Progenitor cell of endocrine pancreas (in vitro differentiated cells): ENCODE results near the gene STEAP2. TPM values are rescaled to one million over a fixed set of nuclear protein-coding genes. Genes with fewer than 3 reads are reported as not detected.

Source experiments
- DNase-seq: peaks from one replicate; pipeline ENCODE4 v3.0.0; 2021; ENCODE audit warnings: low spot score; ENCODE audit not compliant: unreplicated experiment
- H3K27ac Mint-ChIP-seq: 2 replicates; pipeline ENCODE4 v1.8.0; 2021; ENCODE audit warnings: mild to moderate bottlenecking, moderate library complexity, mixed read lengths
- H3K27me3 Mint-ChIP-seq: 2 replicates; pipeline ENCODE4 v1.8.0; 2021; ENCODE audit warnings: mixed read lengths
- H3K36me3 Mint-ChIP-seq: 2 replicates; pipeline ENCODE4 v1.8.0; 2022; ENCODE audit warnings: mixed read lengths; ENCODE audit not compliant: insufficient read depth
- H3K4me1 Mint-ChIP-seq: 2 replicates; pipeline ENCODE4 v1.8.0; 2021; ENCODE audit warnings: low read depth, mixed read lengths
- H3K4me3 Mint-ChIP-seq: 2 replicates; pipeline ENCODE4 v1.8.0; 2021; ENCODE audit warnings: low read depth, mild to moderate bottlenecking, moderate library complexity, mixed read lengths
- H3K9me3 Mint-ChIP-seq: 2 replicates; pipeline ENCODE4 v1.8.0; 2021; ENCODE audit warnings: low read depth, mixed read lengths
- total RNA-seq: library from RNA; stranded (reverse); gene quantifications from 2 replicates; pipeline ENCODE4 v1.2.1, GENCODE V29; 2021
- TF ChIP-seq, protein P1 (sequence below): fragments of 200-600 bp; sonication (generic); IDR thresholded peaks from one replicate; pipeline ENCODE4 v1.5.0; 2021; ENCODE audit warnings: antibody characterized with exemption, mild to moderate bottlenecking; ENCODE audit not compliant: unreplicated experiment

The STEAP2 gene
- total RNA-seq, 1 donor from 2014 or later = 5.3 TPM

DNA sequence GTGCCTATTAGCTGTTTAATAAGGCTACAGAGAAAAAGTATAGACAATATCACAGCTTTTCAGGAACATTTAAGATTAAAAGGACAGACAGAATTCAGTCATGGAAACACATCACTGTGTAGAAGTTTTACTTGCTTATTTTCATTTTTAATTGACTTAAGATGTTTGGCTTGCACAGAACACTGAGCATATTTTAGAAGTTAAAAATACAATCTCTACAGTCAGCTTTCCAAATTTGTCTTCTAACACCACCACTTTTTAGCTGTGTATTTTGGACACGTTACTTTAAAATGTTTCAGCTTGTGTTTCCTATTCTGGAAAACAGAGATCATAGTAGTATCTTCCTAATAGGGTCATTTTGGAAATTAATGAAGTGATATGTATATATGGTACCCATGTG lies 45.2 kb downstream of the STEAP2 start:
- no peak overlapping the region for H3K27ac Mint-ChIP-seq
- peaks cover 1% of the 10 kb centered on the region for H3K36me3 Mint-ChIP-seq
- H3K4me3 Mint-ChIP-seq = no peak overlapping the region
- H3K27me3 Mint-ChIP-seq = no peaks in the 10 kb centered on the region
- TF ChIP-seq, protein P1, sequence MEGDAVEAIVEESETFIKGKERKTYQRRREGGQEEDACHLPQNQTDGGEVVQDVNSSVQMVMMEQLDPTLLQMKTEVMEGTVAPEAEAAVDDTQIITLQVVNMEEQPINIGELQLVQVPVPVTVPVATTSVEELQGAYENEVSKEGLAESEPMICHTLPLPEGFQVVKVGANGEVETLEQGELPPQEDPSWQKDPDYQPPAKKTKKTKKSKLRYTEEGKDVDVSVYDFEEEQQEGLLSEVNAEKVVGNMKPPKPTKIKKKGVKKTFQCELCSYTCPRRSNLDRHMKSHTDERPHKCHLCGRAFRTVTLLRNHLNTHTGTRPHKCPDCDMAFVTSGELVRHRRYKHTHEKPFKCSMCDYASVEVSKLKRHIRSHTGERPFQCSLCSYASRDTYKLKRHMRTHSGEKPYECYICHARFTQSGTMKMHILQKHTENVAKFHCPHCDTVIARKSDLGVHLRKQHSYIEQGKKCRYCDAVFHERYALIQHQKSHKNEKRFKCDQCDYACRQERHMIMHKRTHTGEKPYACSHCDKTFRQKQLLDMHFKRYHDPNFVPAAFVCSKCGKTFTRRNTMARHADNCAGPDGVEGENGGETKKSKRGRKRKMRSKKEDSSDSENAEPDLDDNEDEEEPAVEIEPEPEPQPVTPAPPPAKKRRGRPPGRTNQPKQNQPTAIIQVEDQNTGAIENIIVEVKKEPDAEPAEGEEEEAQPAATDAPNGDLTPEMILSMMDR = no peak
- DNase-seq = no peak
- peaks cover 12% of the 10 kb centered on the region for H3K9me3 Mint-ChIP-seq
- peaks cover 4% of the 10 kb centered on the region for H3K4me1 Mint-ChIP-seq

DNA sequence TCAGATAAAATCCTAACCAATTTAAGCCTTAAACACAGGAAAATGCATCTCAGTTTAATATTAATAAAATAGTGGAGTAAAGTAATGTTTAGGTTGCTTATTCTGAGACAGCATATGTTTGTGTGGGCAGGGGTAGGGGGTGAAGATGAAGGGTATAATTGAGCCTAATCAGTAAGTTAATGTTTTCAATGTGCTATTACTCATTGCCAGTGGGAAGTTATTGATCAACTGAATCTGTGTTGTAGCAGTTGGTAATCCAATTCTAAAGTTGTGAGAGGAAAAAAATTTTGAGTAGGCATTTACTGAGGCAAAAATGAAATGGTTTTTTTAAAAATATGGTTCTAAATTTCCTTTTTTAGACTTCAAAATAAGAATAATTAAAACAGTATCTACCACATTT lies 49.9 kb downstream of the STEAP2 start:
- H3K27me3 Mint-ChIP-seq = no peaks in the 10 kb centered on the region
- TF ChIP-seq, protein P1 = no peak
- peaks cover 6% of the 10 kb centered on the region for H3K4me1 Mint-ChIP-seq
- no peaks in the 10 kb centered on the region for H3K9me3 Mint-ChIP-seq
- DNase-seq = no peak
- H3K27ac Mint-ChIP-seq = no peak overlapping the region
- no peaks in the 10 kb centered on the region for H3K36me3 Mint-ChIP-seq
- no peak overlapping the region for H3K4me3 Mint-ChIP-seq

DNA sequence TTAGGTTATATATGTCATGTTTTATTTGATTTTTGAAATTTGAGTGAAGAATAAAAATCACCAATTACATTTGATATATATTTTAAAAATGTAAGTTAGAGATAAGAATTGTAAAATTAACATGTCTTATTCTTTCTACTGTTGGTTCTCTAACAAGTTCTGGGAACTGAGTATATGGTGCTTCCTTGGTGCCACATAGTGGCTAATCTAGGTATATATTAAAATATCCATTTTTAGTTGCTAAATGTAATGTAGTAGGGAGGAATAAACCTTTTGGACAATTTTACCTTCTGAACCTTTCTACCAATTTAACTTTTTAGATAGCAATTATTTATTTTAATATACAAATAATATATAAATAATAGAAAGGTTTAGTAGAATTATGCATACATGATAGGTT lies 50.9 kb downstream of the STEAP2 start:
- no peak for DNase-seq
- no peaks in the 10 kb centered on the region for H3K27me3 Mint-ChIP-seq
- no peaks in the 10 kb centered on the region for H3K9me3 Mint-ChIP-seq
- TF ChIP-seq, protein P1 = peak; percentile 63
- H3K4me3 Mint-ChIP-seq = no peak overlapping the region
- H3K27ac Mint-ChIP-seq = no peak overlapping the region
- peaks cover 7% of the 10 kb centered on the region for H3K4me1 Mint-ChIP-seq
- H3K36me3 Mint-ChIP-seq = no peaks in the 10 kb centered on the region

DNA sequence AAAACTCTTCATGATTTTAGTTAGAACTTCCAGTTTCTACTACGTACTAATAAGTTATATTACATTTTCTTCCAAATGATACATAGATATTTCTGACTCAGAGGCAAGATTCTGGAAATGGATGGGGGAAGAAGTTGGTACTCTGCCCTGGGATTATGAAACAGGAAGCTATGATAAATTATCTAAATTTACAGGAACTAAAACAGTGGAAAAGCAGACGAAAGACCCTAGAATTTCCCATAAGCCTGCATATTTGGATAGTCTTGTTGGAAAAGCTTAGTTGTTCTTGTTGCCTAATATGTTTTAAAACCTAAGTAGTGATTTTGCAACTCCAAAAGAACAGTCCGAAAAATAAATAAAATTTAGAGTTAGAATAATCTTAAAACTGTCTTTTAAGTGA lies 55.3 kb downstream of the STEAP2 start:
- peaks cover 8% of the 10 kb centered on the region for H3K4me1 Mint-ChIP-seq
- TF ChIP-seq, protein P1 = no peak
- no peaks in the 10 kb centered on the region for H3K9me3 Mint-ChIP-seq
- H3K27ac Mint-ChIP-seq = no peak overlapping the region
- no peak for DNase-seq
- no peaks in the 10 kb centered on the region for H3K27me3 Mint-ChIP-seq
- H3K36me3 Mint-ChIP-seq = no peaks in the 10 kb centered on the region
- H3K4me3 Mint-ChIP-seq = no peak overlapping the region

DNA sequence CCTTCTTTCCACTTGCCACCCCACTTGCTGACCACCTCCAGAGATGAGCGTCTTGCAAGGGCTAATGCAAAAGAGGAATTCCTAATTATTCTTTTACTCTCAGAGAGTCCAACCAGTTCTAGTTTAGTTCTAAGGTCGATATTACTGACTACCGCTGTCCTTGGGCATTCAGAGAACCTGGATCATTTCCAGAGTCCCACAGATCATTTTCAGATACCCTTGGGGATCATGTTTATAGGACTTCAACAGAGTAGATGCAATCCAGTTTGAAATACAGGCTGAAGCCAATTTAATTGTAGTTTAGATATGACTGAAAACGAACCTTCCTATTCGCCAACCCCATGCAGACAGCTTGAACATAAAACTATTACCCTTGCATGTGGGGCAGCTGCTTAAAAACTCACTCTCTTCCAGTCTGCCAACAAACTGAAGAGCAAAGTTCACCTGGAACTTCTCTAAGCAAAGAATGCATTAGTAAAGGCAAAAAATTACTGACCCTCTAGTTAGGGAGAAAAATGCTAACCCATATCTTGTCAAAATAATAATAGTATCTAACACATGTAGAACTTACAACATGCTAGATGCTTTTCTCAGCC lies 55.8 kb downstream of the STEAP2 start:
- H3K4me3 Mint-ChIP-seq = no peak overlapping the region
- H3K9me3 Mint-ChIP-seq = no peaks in the 10 kb centered on the region

More for the DNA sequence above, 55.8 kb downstream of the STEAP2 start:
- Mint-ChIP-seq H3K27ac (no peak overlapping the region), H3K4me1 (peaks cover 6% of the 10 kb centered on the region), H3K27me3 (no peaks in the 10 kb centered on the region), H3K36me3 (no peaks in the 10 kb centered on the region)
- no peak for DNase-seq
- TF ChIP-seq, protein P1 = no peak
